GM12801 (cell line): ENCODE data around the gene KCNK2.

ENCODE experiments used
- TF ChIP-seq, protein P1 (sequence below): IDR thresholded peaks from one replicate; pipeline ENCODE4 v1.5.1; 2011; ENCODE audit warnings: control low read depth; ENCODE audit not compliant: insufficient read length; ENCODE audit errors: extremely low read depth

The KCNK2 gene

GRCh38 chr1:215082532-215083382 lies at the start of gene KCNK2:
Gene KCNK2 (plus strand): TSS chr1:215082737. CDS start chr1:215083386, 649 bp downstream.
- TF ChIP-seq, protein P1, sequence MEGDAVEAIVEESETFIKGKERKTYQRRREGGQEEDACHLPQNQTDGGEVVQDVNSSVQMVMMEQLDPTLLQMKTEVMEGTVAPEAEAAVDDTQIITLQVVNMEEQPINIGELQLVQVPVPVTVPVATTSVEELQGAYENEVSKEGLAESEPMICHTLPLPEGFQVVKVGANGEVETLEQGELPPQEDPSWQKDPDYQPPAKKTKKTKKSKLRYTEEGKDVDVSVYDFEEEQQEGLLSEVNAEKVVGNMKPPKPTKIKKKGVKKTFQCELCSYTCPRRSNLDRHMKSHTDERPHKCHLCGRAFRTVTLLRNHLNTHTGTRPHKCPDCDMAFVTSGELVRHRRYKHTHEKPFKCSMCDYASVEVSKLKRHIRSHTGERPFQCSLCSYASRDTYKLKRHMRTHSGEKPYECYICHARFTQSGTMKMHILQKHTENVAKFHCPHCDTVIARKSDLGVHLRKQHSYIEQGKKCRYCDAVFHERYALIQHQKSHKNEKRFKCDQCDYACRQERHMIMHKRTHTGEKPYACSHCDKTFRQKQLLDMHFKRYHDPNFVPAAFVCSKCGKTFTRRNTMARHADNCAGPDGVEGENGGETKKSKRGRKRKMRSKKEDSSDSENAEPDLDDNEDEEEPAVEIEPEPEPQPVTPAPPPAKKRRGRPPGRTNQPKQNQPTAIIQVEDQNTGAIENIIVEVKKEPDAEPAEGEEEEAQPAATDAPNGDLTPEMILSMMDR = no peak

GRCh38 chr1:215032911-215033526 lies 49.5 kb upstream of the KCNK2 start:
- TF ChIP-seq, protein P1 = no peak

GRCh38 chr1:215040190-215040589 lies 42.3 kb upstream of the KCNK2 start:
- TF ChIP-seq, protein P1 = no peak

GRCh38 chr1:215043401-215043800 lies 39.1 kb upstream of the KCNK2 start:
- TF ChIP-seq, protein P1 = no peak

DNA sequence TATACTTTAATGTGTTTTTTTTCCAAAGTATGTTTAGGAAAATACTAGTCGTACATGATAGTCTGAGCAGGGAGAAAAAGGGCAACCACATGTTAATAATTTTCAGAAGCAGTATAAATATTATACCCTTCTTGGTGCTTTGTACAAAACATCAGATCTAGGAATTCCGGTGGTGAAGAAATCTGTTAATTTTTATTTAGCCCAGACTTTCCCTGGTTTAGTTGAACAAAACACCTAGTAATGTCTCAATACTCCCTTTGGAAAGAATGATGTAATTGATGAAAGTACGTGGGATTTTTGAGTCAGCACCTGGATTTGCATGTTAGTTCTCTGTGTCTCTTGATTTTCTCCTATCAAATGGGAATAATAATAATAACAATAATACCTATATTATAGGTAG lies 38.4 kb upstream of the KCNK2 start:
- TF ChIP-seq, protein P1 = no peak

- TF ChIP-seq, protein P1 = no peak
Observed at GRCh38 chr1:215045698-215046308, 36.7 kb upstream of the KCNK2 start.

DNA sequence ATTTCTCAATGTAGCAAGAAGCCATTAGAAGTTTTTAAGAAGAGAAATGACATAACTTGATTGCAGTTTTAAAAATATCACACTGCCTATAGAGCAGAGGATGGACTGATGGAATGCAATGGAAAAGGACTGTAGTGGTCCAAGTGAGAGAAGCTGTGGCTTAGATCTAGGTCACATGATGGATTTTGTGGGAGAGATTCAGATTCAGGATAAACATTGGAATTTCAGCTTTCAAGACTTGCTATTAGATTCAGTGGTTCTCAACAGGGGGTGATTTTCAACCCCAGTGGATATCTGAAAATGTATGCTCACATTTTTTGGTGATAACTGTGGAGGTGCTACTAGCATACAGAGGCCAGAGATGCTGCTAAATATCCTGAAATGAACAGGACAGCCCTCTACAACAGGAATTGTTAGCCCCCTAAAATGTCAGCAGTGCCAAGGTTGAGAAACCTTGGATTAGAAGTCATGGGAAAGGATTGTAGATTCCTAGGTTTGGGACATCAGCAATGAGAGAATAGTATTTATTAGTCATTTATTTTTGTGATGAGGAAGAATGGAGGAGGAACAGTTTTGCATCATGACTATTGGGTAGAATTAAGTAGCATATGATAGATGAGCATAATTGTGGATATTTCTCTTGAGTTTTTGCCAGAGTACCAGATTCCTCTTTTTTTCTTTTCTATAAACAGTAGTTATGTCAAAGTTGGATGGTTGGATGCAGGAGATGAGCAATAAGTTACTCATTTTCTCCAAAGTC lies 30.1 kb upstream of the KCNK2 start:
- TF ChIP-seq, protein P1 = no peak
